CD4-positive, alpha-beta T cell (primary cell): ENCODE results near the gene SGMS2. TPM values are rescaled to one million over a fixed set of nuclear protein-coding genes. Genes with fewer than 3 reads are reported as not detected.

Experiments
- ATAC-seq: fragments of 200-7000 bp; cut with Tn5 transposase; one replicate; pipeline ENCODE4 v1.10.0; 2022; ENCODE audit warnings: mild to moderate bottlenecking; ENCODE audit not compliant: poor library complexity
- CTCF ChIA-PET: fragments of 350-600 bp; sonication (Branson Sonifier 250); formaldehyde crosslinking; loops from one replicate; lab custom pipeline; 2021; ENCODE audit warnings: antibody characterized with exemption, inconsistent platforms; lab: Charles Lee
- POLR2A ChIA-PET: fragments of 350-600 bp; sonication (Branson Sonifier 250); formaldehyde crosslinking; loops from one replicate; lab custom pipeline; 2021; ENCODE audit warnings: antibody characterized with exemption, inconsistent platforms; lab: Charles Lee
- DNase-seq, 14 experiments: peaks; one replicate each; pipeline ENCODE4 v3.0.0-alpha.2; 2013 to 2020; ENCODE audit warnings: mixed read lengths in 2 of 14
- H3K27ac ChIP-seq, 2 donors: one replicate each; pipeline versions ENCODE4 v1.5.1 to v1.7.0; 2013; ENCODE audit warnings: low read length in 2 of 2, low read depth in 1 of 2, mild to moderate bottlenecking in 1 of 2
- H3K27me3 ChIP-seq, 2 experiments: 1 replicate in 1 of 2; 2 replicates in 1 of 2; pipeline versions ENCODE4 v1.6.1 to v1.7.0; 2013; ENCODE audit warnings: low read length in 2 of 2, control low read depth in 1 of 2, mild to moderate bottlenecking in 1 of 2, moderate library complexity in 1 of 2; ENCODE audit not compliant: insufficient read depth in 2 of 2, control insufficient read depth in 1 of 2
- H3K36me3 ChIP-seq: one replicate; pipeline ENCODE4 v1.6.1; 2013; ENCODE audit warnings: low read length, control low read depth; ENCODE audit not compliant: insufficient read depth
- H3K4me1 ChIP-seq: one replicate; pipeline ENCODE4 v1.6.1; 2013; ENCODE audit warnings: low read length, control low read depth; ENCODE audit not compliant: insufficient read depth
- H3K4me3 ChIP-seq: one replicate; pipeline ENCODE4 v1.5.1; 2013; ENCODE audit warnings: mild to moderate bottlenecking, low read length, moderate library complexity
- H3K9me3 ChIP-seq, 2 experiments: 1 replicate in 1 of 2; 2 replicates in 1 of 2; pipeline versions ENCODE4 v1.6.1 to v1.7.0; 2013; ENCODE audit warnings: low read length in 2 of 2, mild to moderate bottlenecking in 2 of 2, control low read depth in 1 of 2, moderate library complexity in 1 of 2; ENCODE audit not compliant: control insufficient read depth in 1 of 2, insufficient read depth in 1 of 2
- H3K27ac Mint-ChIP-seq: one replicate; pipeline ENCODE4 v1.8.0; 2020; ENCODE audit warnings: mixed read lengths
- H3K27me3 Mint-ChIP-seq: one replicate; pipeline ENCODE4 v1.8.0; 2021; ENCODE audit warnings: mixed read lengths
- H3K36me3 Mint-ChIP-seq: one replicate; pipeline ENCODE4 v1.8.0; 2021; ENCODE audit warnings: low read depth, mixed read lengths
- H3K4me1 Mint-ChIP-seq: one replicate; pipeline ENCODE4 v1.8.0; 2021; ENCODE audit warnings: low read depth, mixed read lengths
- H3K4me3 Mint-ChIP-seq: one replicate; pipeline ENCODE4 v1.8.0; 2020; ENCODE audit warnings: mild to moderate bottlenecking, mixed read lengths
- H3K9me3 Mint-ChIP-seq: one replicate; pipeline ENCODE4 v1.8.0; 2020; ENCODE audit warnings: mixed read lengths
- CTCF ChIP-seq: fragments of 200-600 bp; IDR thresholded peaks from one replicate; pipeline ENCODE4 v1.8.0; 2022; ENCODE audit warnings: antibody characterized with exemption, mild to moderate bottlenecking
- intact Hi-C, 2 experiments: fragments of 100-400 bp; cut with DNase I in 1 of 2; cut with micrococcal nuclease in 1 of 2; formaldehyde crosslinking; loops; one replicate each; pipeline versions ENCODE4 v1.15.1 to v1.9.0; 2023 to 2025; cut with DNase I, micrococcal nuclease
- total RNA-seq, 174 experiments: library from RNA in 2 of 174; stranded (reverse) in 2 of 174; gene quantifications; one replicate each; pipeline ENCODE4 v1.2.3 and lab custom pipeline; 2021 to 2026

SGMS2 gene
- total RNA-seq, 2 experiments from 2014 or later: 0.08 TPM; not detected in 1

GRCh38 chr4:107780665-107781064 is 44.1 kb upstream of the SGMS2 start:
- Histone ChIP-seq H3K27me3 (peaks cover 0 to 4% of the 10 kb centered on the region in 2 experiments), H3K27ac (no peak overlapping the region), H3K4me3 (no peak overlapping the region), H3K9me3 (peaks cover 3 to 14% of the 10 kb centered on the region in 2 experiments), H3K36me3 (no peaks in the 10 kb centered on the region), H3K4me1 (no peaks in the 10 kb centered on the region)
- no peaks in the 10 kb centered on the region for H3K36me3 Mint-ChIP-seq
- H3K4me3 Mint-ChIP-seq: no peak overlapping the region
- peaks cover 9% of the 10 kb centered on the region for H3K9me3 Mint-ChIP-seq
- H3K27me3 Mint-ChIP-seq: peaks cover 31% of the 10 kb centered on the region
- peak in 2 of 14 experiments; percentile 4 to 7 for DNase-seq
- H3K4me1 Mint-ChIP-seq: no peaks in the 10 kb centered on the region
- H3K27ac Mint-ChIP-seq: no peak overlapping the region
- TF ChIP-seq CTCF: no peak
- CTCF ChIA-PET: no interaction called here
- intact Hi-C loops: no loop called here
- POLR2A ChIA-PET: no interaction called here
- no peak for ATAC-seq

DNA sequence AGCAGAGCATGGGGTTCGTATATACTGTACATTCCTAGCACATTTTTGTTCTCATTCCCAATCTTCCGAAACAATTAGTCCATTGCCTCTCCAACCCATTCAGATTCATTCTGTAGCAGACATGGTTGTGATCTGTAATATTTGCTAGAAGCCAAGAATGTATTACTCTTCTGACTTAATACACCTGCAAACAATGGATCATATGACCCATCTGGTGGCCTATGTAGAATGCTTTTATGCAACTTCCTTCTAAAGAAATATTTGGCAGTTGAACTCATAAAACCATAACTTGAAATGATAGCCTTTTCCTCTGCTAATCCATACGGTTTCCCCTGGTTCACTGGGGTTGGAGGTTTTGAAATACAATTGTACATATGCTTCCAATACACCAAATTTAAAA is 32.8 kb upstream of the SGMS2 start:
- intact Hi-C loops: no loop called here
- CTCF ChIA-PET: no interaction called here

GRCh38 chr4:107792711-107793110 is 32.0 kb upstream of the SGMS2 start:
- TF ChIP-seq CTCF: no peak
- ChIA-PET POLR2A (no interaction called here), CTCF (no interaction called here)
- no peaks in the 10 kb centered on the region for H3K4me1 ChIP-seq
- no peaks in the 10 kb centered on the region for H3K4me1 Mint-ChIP-seq
- H3K27ac Mint-ChIP-seq: no peak overlapping the region
- H3K27me3 Mint-ChIP-seq: peaks cover 16% of the 10 kb centered on the region
- no peak overlapping the region for H3K4me3 Mint-ChIP-seq
- peaks cover 0 to 9% of the 10 kb centered on the region in 2 experiments for H3K27me3 ChIP-seq
- no peaks in the 10 kb centered on the region for H3K36me3 Mint-ChIP-seq
- ATAC-seq: no peak
- intact Hi-C loops: no loop called here
- no peaks in the 10 kb centered on the region for H3K9me3 Mint-ChIP-seq
- DNase-seq: no peak
- no peak overlapping the region for H3K27ac ChIP-seq
- peaks cover 0 to 13% of the 10 kb centered on the region in 2 experiments for H3K9me3 ChIP-seq
- H3K4me3 ChIP-seq: no peak overlapping the region
- no peaks in the 10 kb centered on the region for H3K36me3 ChIP-seq

More for the DNA sequence above, 32.8 kb upstream of the SGMS2 start:
- Histone ChIP-seq H3K27ac (no peak overlapping the region), H3K4me3 (no peak overlapping the region), H3K36me3 (no peaks in the 10 kb centered on the region), H3K27me3 (peaks cover 0 to 9% of the 10 kb centered on the region in 2 experiments), H3K9me3 (peaks cover 0 to 16% of the 10 kb centered on the region in 2 experiments), H3K4me1 (no peaks in the 10 kb centered on the region)
- Mint-ChIP-seq H3K27me3 (peaks cover 10% of the 10 kb centered on the region), H3K4me1 (no peaks in the 10 kb centered on the region), H3K4me3 (no peak overlapping the region), H3K9me3 (peaks cover 5% of the 10 kb centered on the region), H3K27ac (no peak overlapping the region), H3K36me3 (no peaks in the 10 kb centered on the region)
- DNase-seq (no peak), ATAC-seq (no peak)
- POLR2A ChIA-PET: no interaction called here
- no peak for TF ChIP-seq CTCF
